H9 (cell line): Measurements from ENCODE around the gene C20orf204. TPM values are rescaled to one million over a fixed set of nuclear protein-coding genes. Genes with fewer than 3 reads are reported as not detected.

Experiments
- DNase-seq: peaks from one replicate; pipeline ENCODE4 v3.0.0-alpha.2; 2017
- H2AFZ ChIP-seq: one replicate; pipeline ENCODE4 v1.6.1; 2013; ENCODE audit warnings: mild to moderate bottlenecking, low read length, control low read depth, moderate library complexity
- H2AK5ac ChIP-seq: 2 replicates; pipeline ENCODE4 v1.6.1; 2013; ENCODE audit warnings: low read length, control low read depth, mixed read lengths; ENCODE audit not compliant: insufficient read length
- H2BK120ac ChIP-seq: one replicate; pipeline ENCODE4 v1.6.1; 2013; ENCODE audit warnings: low read depth, mild to moderate bottlenecking, low read length, control low read depth, inconsistent platforms; ENCODE audit not compliant: poor library complexity, severe bottlenecking
- H2BK12ac ChIP-seq: 2 replicates; pipeline ENCODE4 v1.6.1; 2013; ENCODE audit warnings: low read length, control low read depth, mixed read lengths, low read depth; ENCODE audit not compliant: insufficient read length
- H2BK15ac ChIP-seq: 2 replicates; pipeline ENCODE4 v1.6.1; 2013; ENCODE audit warnings: low read depth, low read length, control low read depth
- H2BK20ac ChIP-seq: one replicate; pipeline ENCODE4 v1.6.1; 2013; ENCODE audit warnings: low read depth, mild to moderate bottlenecking, low read length, control low read depth, inconsistent platforms; ENCODE audit not compliant: poor library complexity, severe bottlenecking
- H2BK5ac ChIP-seq: 2 replicates; pipeline ENCODE4 v1.6.1; 2013; ENCODE audit warnings: low read length, control low read depth, mixed read lengths; ENCODE audit not compliant: insufficient read length
- H3K14ac ChIP-seq: 2 replicates; pipeline ENCODE4 v1.6.1; 2013; ENCODE audit warnings: low read length, control low read depth; ENCODE audit not compliant: insufficient read depth
- H3K18ac ChIP-seq: 2 replicates; pipeline ENCODE4 v1.6.1; 2013; ENCODE audit warnings: low read depth, mild to moderate bottlenecking, mixed read lengths, low read length, control low read depth; ENCODE audit not compliant: insufficient read length
- H3K23ac ChIP-seq: 2 replicates; pipeline ENCODE4 v1.6.1; 2013; ENCODE audit warnings: low read length, control low read depth, mixed read lengths, low read depth; ENCODE audit not compliant: insufficient read length
- H3K23me2 ChIP-seq: 2 replicates; pipeline ENCODE4 v1.6.1; 2013; ENCODE audit warnings: low read depth, mild to moderate bottlenecking, mixed read lengths, low read length, control low read depth; ENCODE audit not compliant: insufficient read length, poor library complexity, severe bottlenecking
- H3K27ac ChIP-seq: 2 replicates; pipeline ENCODE4 v1.5.1; 2013; ENCODE audit warnings: low read length, control low read depth, mixed read lengths, low read depth; ENCODE audit not compliant: insufficient read length
- H3K27me3 ChIP-seq: 2 replicates; pipeline ENCODE4 v1.6.1; 2013; ENCODE audit warnings: low read length, control low read depth, inconsistent platforms; ENCODE audit not compliant: insufficient read depth
- H3K4ac ChIP-seq: 2 replicates; pipeline ENCODE4 v1.6.1; 2013; ENCODE audit warnings: low read depth, mild to moderate bottlenecking, control low read depth, inconsistent platforms, low read length, moderate library complexity
- H3K4me1 ChIP-seq: 2 replicates; pipeline ENCODE4 v1.6.1; 2013; ENCODE audit warnings: low read length, control low read depth, inconsistent platforms; ENCODE audit not compliant: insufficient read depth
- H3K4me2 ChIP-seq: 2 replicates; pipeline ENCODE4 v1.6.1; 2013; ENCODE audit warnings: low read length, control low read depth, mixed read lengths; ENCODE audit not compliant: insufficient read length, insufficient read depth
- H3K56ac ChIP-seq: 2 replicates; pipeline ENCODE4 v1.6.1; 2013; ENCODE audit warnings: low read depth, mild to moderate bottlenecking, mixed read lengths, low read length, control low read depth; ENCODE audit not compliant: insufficient read length
- H3K79me1 ChIP-seq: 2 replicates; pipeline ENCODE4 v1.6.1; 2013; ENCODE audit warnings: low read depth, mild to moderate bottlenecking, moderate library complexity, low read length, control low read depth, inconsistent platforms; ENCODE audit not compliant: insufficient read depth, poor library complexity, severe bottlenecking
- H3K79me2 ChIP-seq: 2 replicates; pipeline ENCODE4 v1.6.1; 2013; ENCODE audit warnings: low read length, control low read depth, inconsistent platforms; ENCODE audit not compliant: insufficient read depth
- H3K9ac ChIP-seq: 2 replicates; pipeline ENCODE4 v1.6.1; 2013; ENCODE audit warnings: low read length, control low read depth, mixed read lengths; ENCODE audit not compliant: insufficient read length; ENCODE audit errors: extremely low read depth
- H3K9me3 ChIP-seq: one replicate; pipeline ENCODE4 v1.6.1; 2013; ENCODE audit warnings: low read depth, low read length, inconsistent platforms; ENCODE audit not compliant: control insufficient read depth
- H3T11ph ChIP-seq: one replicate; pipeline ENCODE4 v1.6.1; 2013; ENCODE audit warnings: mild to moderate bottlenecking, low read length, control low read depth, inconsistent platforms
- H4K20me1 ChIP-seq: one replicate; pipeline ENCODE4 v1.6.1; 2013; ENCODE audit not compliant: control insufficient read depth, insufficient read length, insufficient read depth
- H4K5ac ChIP-seq: 2 replicates; pipeline ENCODE4 v1.6.1; 2013; ENCODE audit warnings: low read depth, mild to moderate bottlenecking, mixed read lengths, low read length, control low read depth; ENCODE audit not compliant: insufficient read length
- H4K8ac ChIP-seq: replicated peaks from 2 replicates; pipeline ENCODE4 v1.6.1; 2013; ENCODE audit warnings: low read length, control low read depth, mixed read lengths, low read depth; ENCODE audit not compliant: insufficient read length
- H4K91ac ChIP-seq: 2 replicates; pipeline ENCODE4 v1.6.1; 2013; ENCODE audit warnings: low read depth, mild to moderate bottlenecking, moderate library complexity, mixed read lengths, low read length, control low read depth; ENCODE audit not compliant: insufficient read length
- H3K27ac Mint-ChIP-seq, 3 experiments: 2 replicates in 2 of 3; 3 replicates in 1 of 3; pipeline ENCODE4 v1.8.0; 2020 to 2021; ENCODE audit warnings: mixed read lengths in 3 of 3, mild to moderate bottlenecking in 1 of 3, moderate library complexity in 1 of 3
- H3K27me3 Mint-ChIP-seq: 2 replicates; pipeline ENCODE4 v1.8.0; 2021; ENCODE audit warnings: low read depth, mild to moderate bottlenecking, moderate library complexity, mixed read lengths
- H3K36me3 Mint-ChIP-seq, 3 experiments: 2 replicates in 2 of 3; 3 replicates in 1 of 3; pipeline ENCODE4 v1.8.0; 2020 to 2021; ENCODE audit warnings: low read depth in 3 of 3, mixed read lengths in 3 of 3; ENCODE audit not compliant: insufficient read depth in 1 of 3
- H3K4me1 Mint-ChIP-seq, 2 experiments: 2 replicates each; pipeline ENCODE4 v1.8.0; 2020; ENCODE audit warnings: mixed read lengths in 2 of 2
- H3K4me3 Mint-ChIP-seq, 2 experiments: 2 replicates in 1 of 2; 3 replicates in 1 of 2; pipeline ENCODE4 v1.8.0; 2020 to 2021; ENCODE audit warnings: mild to moderate bottlenecking in 2 of 2, mixed read lengths in 2 of 2, moderate library complexity in 1 of 2
- H3K9me3 Mint-ChIP-seq, 2 experiments: 2 replicates in 1 of 2; 3 replicates in 1 of 2; pipeline ENCODE4 v1.8.0; 2020; ENCODE audit warnings: mild to moderate bottlenecking in 2 of 2, mixed read lengths in 2 of 2, moderate library complexity in 1 of 2
- WGBS: extraction: QIAGEN DNeasy Blood & Tissue Kit; methylation state at CpG from one replicate; pipeline ENCODE4 v1.1.7; 2013; ENCODE audit warnings: missing lambda C conversion rate, low lambda C conversion rate, mixed read lengths; ENCODE audit not compliant: insufficient read length; ENCODE audit errors: extremely low coverage; 5-methylcytosine and 5-hydroxymethylcytosine counted together
- total RNA-seq: library from RNA; stranded (reverse); gene quantifications from 2 replicates; pipeline ENCODE4 v1.2.1, GENCODE V29; 2021
- TF ChIP-seq, protein P1 (sequence below): fragments of 200-600 bp; sonication (generic); conservative IDR thresholded peaks from 3 replicates; pipeline ENCODE4 v1.8.0; 2021; ENCODE audit warnings: antibody characterized with exemption, mild to moderate bottlenecking

The C20orf204 gene
- total RNA-seq, 1 experiment from 2014 or later, result 2.2 TPM

- H3K18ac ChIP-seq, result no peak overlapping the region
- H2BK15ac ChIP-seq, result no peak overlapping the region
- DNase-seq, result no peak
- TF ChIP-seq, protein P1, sequence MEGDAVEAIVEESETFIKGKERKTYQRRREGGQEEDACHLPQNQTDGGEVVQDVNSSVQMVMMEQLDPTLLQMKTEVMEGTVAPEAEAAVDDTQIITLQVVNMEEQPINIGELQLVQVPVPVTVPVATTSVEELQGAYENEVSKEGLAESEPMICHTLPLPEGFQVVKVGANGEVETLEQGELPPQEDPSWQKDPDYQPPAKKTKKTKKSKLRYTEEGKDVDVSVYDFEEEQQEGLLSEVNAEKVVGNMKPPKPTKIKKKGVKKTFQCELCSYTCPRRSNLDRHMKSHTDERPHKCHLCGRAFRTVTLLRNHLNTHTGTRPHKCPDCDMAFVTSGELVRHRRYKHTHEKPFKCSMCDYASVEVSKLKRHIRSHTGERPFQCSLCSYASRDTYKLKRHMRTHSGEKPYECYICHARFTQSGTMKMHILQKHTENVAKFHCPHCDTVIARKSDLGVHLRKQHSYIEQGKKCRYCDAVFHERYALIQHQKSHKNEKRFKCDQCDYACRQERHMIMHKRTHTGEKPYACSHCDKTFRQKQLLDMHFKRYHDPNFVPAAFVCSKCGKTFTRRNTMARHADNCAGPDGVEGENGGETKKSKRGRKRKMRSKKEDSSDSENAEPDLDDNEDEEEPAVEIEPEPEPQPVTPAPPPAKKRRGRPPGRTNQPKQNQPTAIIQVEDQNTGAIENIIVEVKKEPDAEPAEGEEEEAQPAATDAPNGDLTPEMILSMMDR, result no peak
- no peak overlapping the region for H2BK20ac ChIP-seq
- H4K20me1 ChIP-seq, result no peaks in the 10 kb centered on the region
- H3K27me3 ChIP-seq, result no peaks in the 10 kb centered on the region
- H4K5ac ChIP-seq, result no peak overlapping the region
- no peak overlapping the region for H3K4me2 ChIP-seq
- H3K23ac ChIP-seq, result no peak overlapping the region
- peaks cover 3 to 14% of the 10 kb centered on the region in 2 experiments for H3K4me1 Mint-ChIP-seq
- no peak overlapping the region for H3T11ph ChIP-seq
- no peaks in the 10 kb centered on the region for H3K4me1 ChIP-seq
- no peak overlapping the region for H3K4me3 Mint-ChIP-seq
- no peak overlapping the region for H2AK5ac ChIP-seq
- WGBS, result no CpG with 5 or more reads among the region's 30 CpGs
- peak overlapping the region in 1 of 3 experiments; percentile 78; a peak in 2 of 7 replicates for H3K27ac Mint-ChIP-seq
- H3K23me2 ChIP-seq, result no peaks in the 10 kb centered on the region
- no peak overlapping the region for H3K9ac ChIP-seq
- no peak overlapping the region for H2BK5ac ChIP-seq
- no peak overlapping the region for H4K8ac ChIP-seq
- no peak overlapping the region for H3K27ac ChIP-seq
- H3K4ac ChIP-seq, result no peak overlapping the region
- H3K14ac ChIP-seq, result no peak overlapping the region
- H2BK12ac ChIP-seq, result no peak overlapping the region
- peaks cover 1% of the 10 kb centered on the region; the same call in 1 of the 2 replicates for H3K27me3 Mint-ChIP-seq
- H3K9me3 ChIP-seq, result no peaks in the 10 kb centered on the region
- no peaks in the 10 kb centered on the region for H3K79me1 ChIP-seq
- H3K36me3 Mint-ChIP-seq, result peaks cover 0 to 3% (median 0%) of the 10 kb centered on the region in 3 experiments; a peak in 4 of 7 replicates
- H2AFZ ChIP-seq, result no peak overlapping the region
- no peaks in the 10 kb centered on the region for H3K79me2 ChIP-seq
- no peaks in the 10 kb centered on the region for H3K9me3 Mint-ChIP-seq
- H4K91ac ChIP-seq, result no peak overlapping the region
- no peak overlapping the region for H2BK120ac ChIP-seq
- no peak overlapping the region for H3K56ac ChIP-seq
Measured at GRCh38 chr20:64071341-64072332, 35.7 kb downstream of the C20orf204 start.
